Body of pancreas (tissue), 4 donors: ENCODE results near the gene MBNL1.

Source experiments
- CTCF ChIP-seq, 7 experiments: fragments of 450-650 bp in 4 of 7; fragments of 200-600 bp in 3 of 7; sonication (generic) in 3 of 7; IDR thresholded peaks; one replicate each; pipeline ENCODE4 v1.5.1; 2016 to 2019; ENCODE audit warnings: antibody characterized with exemption in 7 of 7
- POLR2A ChIP-seq, 3 donors: fragments of 450-650 bp; IDR thresholded peaks; one replicate each; pipeline ENCODE4 v1.6.1; 2016; ENCODE audit warnings: antibody characterized with exemption in 3 of 3, mild to moderate bottlenecking in 2 of 3

- TF ChIP-seq CTCF (IDR thresholded peaks at IDR 0.05) (no peak), POLR2A (IDR thresholded peaks at IDR 0.05) (no peak)
Observed at GRCh38 chr3:152513301-152513960, 244.7 kb downstream of the MBNL1 start.
